ENCODE measurements around the gene LIPF. TPM values are rescaled to one million over a fixed set of nuclear protein-coding genes. Genes with fewer than 3 reads are reported as not detected.
"Not testable (repeated sequence)": the region's sequence is repeated elsewhere in the genome, so short reads cannot be mapped to it uniquely, and the experiment has no call there.

The LIPF gene
- polyA plus RNA-seq, 1 donor from 2014 or later: not detected

- H3F3A ChIP-seq (ENCODE audit: insufficient read depth, low read length, poor library complexity, severe bottlenecking): no peaks in the 10 kb centered on the region
- no peaks in the 10 kb centered on the region for H3K79me2 ChIP-seq (replicated peaks; ENCODE audit: insufficient read depth, low read length)
- no peaks in the 10 kb centered on the region for H3K27me3 ChIP-seq (ENCODE audit: insufficient read depth, low read depth, low read length)
- no peak overlapping the region for H3K27ac ChIP-seq (ENCODE audit: low read length)
- no peak overlapping the region for H3K4me2 ChIP-seq (ENCODE audit: low read length)
- H3K36me3 ChIP-seq (ENCODE audit: insufficient read depth, low read length): no peaks in the 10 kb centered on the region
- H3K9me3 ChIP-seq (ENCODE audit: low read length): no peaks in the 10 kb centered on the region
- H2AFZ ChIP-seq (ENCODE audit: low read depth, low read length): no peak overlapping the region
- H4K20me1 ChIP-seq (ENCODE audit: insufficient read depth): no peaks in the 10 kb centered on the region
- no peaks in the 10 kb centered on the region for H3K9me2 ChIP-seq (ENCODE audit: insufficient read depth, low read length)
- no peak for TF ChIP-seq POLR2AphosphoS5 (IDR thresholded peaks at IDR 0.05)
- TF ChIP-seq TAF1 (IDR thresholded peaks at IDR 0.05; ENCODE audit: low read depth): no peak
- no peak for TF ChIP-seq EP300 (conservative IDR thresholded peaks at IDR 0.05; ENCODE audit: poor library complexity, severe bottlenecking)
- no peak for TF ChIP-seq REST (IDR thresholded peaks at IDR 0.05; ENCODE audit: borderline replicate concordance)
- TF ChIP-seq MXI1 (conservative IDR thresholded peaks at IDR 0.05; ENCODE audit: poor library complexity, severe bottlenecking): no peak
- TF ChIP-seq CTCF (IDR thresholded peaks at IDR 0.05; ENCODE audit: poor library complexity, severe bottlenecking): no peak
- TF ChIP-seq EZH2 (IDR thresholded peaks at IDR 0.05; ENCODE audit: borderline replicate concordance, insufficient read depth, low read length, poor library complexity, severe bottlenecking): no peak
- TF ChIP-seq RAD21 (conservative IDR thresholded peaks at IDR 0.05): no peak
- no peak for TF ChIP-seq SMC3 (conservative IDR thresholded peaks at IDR 0.05; ENCODE audit: poor library complexity)
- H3K4me3 ChIP-seq (ENCODE audit: low read length): no peak overlapping the region
- H3K9ac ChIP-seq (ENCODE audit: low read length): no peak overlapping the region
Observed at GRCh38 chr10:88661018-88661417, 3.2 kb upstream of the LIPF start.

GRCh38 chr10:88661577-88661976, 2.7 kb upstream of the LIPF start:
- TF ChIP-seq MXI1 (conservative IDR thresholded peaks at IDR 0.05; ENCODE audit: poor library complexity, severe bottlenecking): no peak
- no peak for TF ChIP-seq TAF1 (IDR thresholded peaks at IDR 0.05; ENCODE audit: low read depth)
- no peak overlapping the region for H3K4me3 ChIP-seq (ENCODE audit: low read length)

GRCh38 chr10:88663153-88663552, 1.1 kb upstream of the LIPF start:
- H3K9me2 ChIP-seq (ENCODE audit: insufficient read depth, low read length); H3K79me2 ChIP-seq (replicated peaks; ENCODE audit: insufficient read depth, low read length); H2AFZ ChIP-seq (ENCODE audit: low read depth, low read length); H3K4me2 ChIP-seq (ENCODE audit: low read length); H3K9ac ChIP-seq (ENCODE audit: low read length); H3K4me3 ChIP-seq (ENCODE audit: low read length); H3K27ac ChIP-seq (ENCODE audit: low read length); H3K27me3 ChIP-seq (ENCODE audit: insufficient read depth, low read depth, low read length); H3F3A ChIP-seq (ENCODE audit: insufficient read depth, low read length, poor library complexity, severe bottlenecking); H3K36me3 ChIP-seq (ENCODE audit: insufficient read depth, low read length); H4K20me1 ChIP-seq (ENCODE audit: insufficient read depth); H3K9me3 ChIP-seq (ENCODE audit: low read length): not testable (repeated sequence)

More at GRCh38 chr10:88661577-88661976, 2.7 kb upstream of the LIPF start:
- H3K27ac ChIP-seq (ENCODE audit: low read length): no peak overlapping the region
- no peaks in the 10 kb centered on the region for H3K36me3 ChIP-seq (ENCODE audit: insufficient read depth, low read length)
- no peaks in the 10 kb centered on the region for H3K27me3 ChIP-seq (ENCODE audit: insufficient read depth, low read depth, low read length)
- no peaks in the 10 kb centered on the region for H4K20me1 ChIP-seq (ENCODE audit: insufficient read depth)
- no peak overlapping the region for H2AFZ ChIP-seq (ENCODE audit: low read depth, low read length)
- no peaks in the 10 kb centered on the region for H3K79me2 ChIP-seq (replicated peaks; ENCODE audit: insufficient read depth, low read length)
- no peaks in the 10 kb centered on the region for H3F3A ChIP-seq (ENCODE audit: insufficient read depth, low read length, poor library complexity, severe bottlenecking)
- H3K9ac ChIP-seq (ENCODE audit: low read length): no peak overlapping the region
- H3K9me2 ChIP-seq (ENCODE audit: insufficient read depth, low read length): no peaks in the 10 kb centered on the region
- no peaks in the 10 kb centered on the region for H3K9me3 ChIP-seq (ENCODE audit: low read length)
- no peak overlapping the region for H3K4me2 ChIP-seq (ENCODE audit: low read length)
